Mammary epithelial cell (primary cell): Measurements from ENCODE around the gene SMIM11.
"Not testable (repeated sequence)": the region's sequence is repeated elsewhere in the genome, so short reads cannot be mapped to it uniquely, and the experiment has no call there.

Experiments
- CTCF ChIP-seq, 2 donors: IDR thresholded peaks in 1 of 2; conservative IDR thresholded peaks in 1 of 2; 2 replicates each; pipeline ENCODE4 v1.5.1; 2011 to 2012; ENCODE audit warnings: inconsistent platforms in 2 of 2, low read length in 2 of 2, mild to moderate bottlenecking in 2 of 2, control low read depth in 1 of 2, low read depth in 1 of 2; ENCODE audit not compliant: insufficient read depth in 1 of 2; ENCODE audit errors: extremely low read depth in 1 of 2
- EZH2 ChIP-seq: IDR thresholded peaks from 2 replicates; pipeline ENCODE4 v1.6.1; 2012; ENCODE audit warnings: low read length, inconsistent platforms, borderline replicate concordance

GRCh38 chr21:34405686-34406085, 30.4 kb downstream of the SMIM11 start:
- not testable (repeated sequence) for TF ChIP-seq CTCF (conservative IDR thresholded peaks at IDR 0.05 in 1 of 2, IDR thresholded peaks at IDR 0.05 in 1 of 2; ENCODE audit: extremely low read depth in 1 of 2, insufficient read depth in 1 of 2, low read depth in 1 of 2, low read length in 2 of 2); EZH2
